Stimulated activated CD8-positive, alpha-beta memory T cell treated with anti-CD3 and anti-CD28 coated beads, Interleukin-15, amount 100 ng/mL, for 4 hours (primary cell): ENCODE data around the gene ALDH1L1.
"Not testable (repeated sequence)": the region's sequence is repeated elsewhere in the genome, so short reads cannot be mapped to it uniquely, and the experiment has no call there.

ENCODE experiments used
- DNase-seq, 2 donors: peaks; one replicate each; pipeline ENCODE4 v3.0.0-alpha.2; 2020; ENCODE audit warnings: low read depth in 2 of 2

The ALDH1L1 gene

GRCh38 chr3:126083511-126083912, 96.9 kb downstream of the ALDH1L1 start:
- DNase-seq, result no peak

GRCh38 chr3:126083138-126083445, 97.3 kb downstream of the ALDH1L1 start:
- DNase-seq, result no peak

GRCh38 chr3:126082362-126083137, 97.8 kb downstream of the ALDH1L1 start:
- DNase-seq, result no peak

- DNase-seq, result no peak
These were observed 98.6 kb downstream of the ALDH1L1 start for GRCh38 chr3:126081618-126082361.

GRCh38 chr3:126080970-126081369, 99.4 kb downstream of the ALDH1L1 start:
- no peak for DNase-seq

- DNase-seq, result no peak
These were observed 101.5 kb downstream of the ALDH1L1 start for GRCh38 chr3:126078866-126079265.

- DNase-seq, result no peak
These were observed 102.6 kb downstream of the ALDH1L1 start for GRCh38 chr3:126077754-126078153.

- no peak for DNase-seq
These were observed 104.2 kb downstream of the ALDH1L1 start for GRCh38 chr3:126076140-126076539.

GRCh38 chr3:126070146-126070545, 110.2 kb downstream of the ALDH1L1 start:
- no peak for DNase-seq

- DNase-seq, result no peak
These were observed 112.4 kb downstream of the ALDH1L1 start for GRCh38 chr3:126067959-126068358.

- DNase-seq, result not testable (repeated sequence)
These were observed 113.7 kb downstream of the ALDH1L1 start for GRCh38 chr3:126066676-126067075.

- no peak for DNase-seq
These were observed 114.5 kb downstream of the ALDH1L1 start for GRCh38 chr3:126065876-126066275.

GRCh38 chr3:126064627-126065258, 115.6 kb downstream of the ALDH1L1 start:
- no peak for DNase-seq

GRCh38 chr3:126063358-126063965, 116.9 kb downstream of the ALDH1L1 start:
- DNase-seq, result no peak

- no peak for DNase-seq
These were observed 118.9 kb downstream of the ALDH1L1 start for GRCh38 chr3:126061301-126062032.

- no peak for DNase-seq
These were observed 119.7 kb downstream of the ALDH1L1 start for GRCh38 chr3:126060613-126061145.

GRCh38 chr3:126058666-126059065, 121.7 kb downstream of the ALDH1L1 start:
- no peak for DNase-seq

- DNase-seq, result no peak
These were observed 122.5 kb downstream of the ALDH1L1 start for GRCh38 chr3:126057936-126058335.

GRCh38 chr3:126057501-126057819, 122.9 kb downstream of the ALDH1L1 start:
- DNase-seq, result no peak

- DNase-seq, result no peak
These were observed 123.5 kb downstream of the ALDH1L1 start for GRCh38 chr3:126056681-126057500.

- no peak for DNase-seq
These were observed 124.3 kb downstream of the ALDH1L1 start for GRCh38 chr3:126056088-126056487.
